Measurements from ENCODE around the gene ARHGAP6. TPM values are rescaled to one million over a fixed set of nuclear protein-coding genes. Genes with fewer than 3 reads are reported as not detected.

The ARHGAP6 gene
- total and polyA plus RNA-seq, 2 of the 13 experiments (the other 11 are each of a cell fraction or from before 2014, with no cell fraction given), result 0.11 TPM; not detected in 1

- TF ChIP-seq MYPOP (CRISPR knock-in tag; IDR thresholded peaks at IDR 0.05), result no peak
Observed at GRCh38 chrX:11257290-11257689, 408.4 kb downstream of the ARHGAP6 start (continued).

GRCh38 chrX:11254417-11255109 is 411.2 kb downstream of the ARHGAP6 start:
- H3K27me3 ChIP-seq (ENCODE audit: control insufficient read depth in 1 of 2, insufficient read depth in 2 of 2, low read length in 2 of 2), result no peaks in the 10 kb centered on the region
- TF ChIP-seq ZBTB42 (CRISPR knock-in tag; IDR thresholded peaks at IDR 0.05) (no peak), GTF3A (CRISPR knock-in tag; conservative IDR thresholded peaks at IDR 0.05) (no peak), ZNF713 (CRISPR knock-in tag; IDR thresholded peaks at IDR 0.05) (no peak), ZNF589 (CRISPR knock-in tag; conservative IDR thresholded peaks at IDR 0.05) (no peak), NR2C2 (CRISPR knock-in tag; IDR thresholded peaks at IDR 0.05; ENCODE audit: borderline replicate concordance) (no peak), ZNF362 (CRISPR knock-in tag; IDR thresholded peaks at IDR 0.05; ENCODE audit: borderline replicate concordance) (no peak), KLF13 (CRISPR knock-in tag; IDR thresholded peaks at IDR 0.05) (no peak), CERS6 (CRISPR knock-in tag; IDR thresholded peaks at IDR 0.05) (no peak)
- ATAC-seq, result peak; percentile 41; the same call in 1 of the 3 replicates
- in situ Hi-C loops (cut with HindIII; ENCODE audit: extremely low pct_ligation_motif_present, low pct_unique_long_range_greater_than_20kb) (no loop called here), intact Hi-C loops (cut with micrococcal nuclease; ENCODE audit: unreplicated experiment) (no loop called here)
- no peaks in the 10 kb centered on the region for H4K20me1 ChIP-seq (ENCODE audit: insufficient read depth, low read length)
- H3K27ac ChIP-seq (ENCODE audit: extremely low read length, insufficient read depth, low read length), result no peak overlapping the region
- no TSS peak for BruUV-seq (replicated peaks)
- H3K4me3 ChIP-seq (replicated peaks in 1 of 3; ENCODE audit: insufficient read depth in 1 of 3, low read depth in 2 of 3, low read length in 3 of 3), result no peak overlapping the region
- 0% methylated on average over 3 of the region's 5 CpGs for WGBS (ENCODE audit: low lambda C conversion rate)
- no peaks in the 10 kb centered on the region for H3K79me2 ChIP-seq (ENCODE audit: insufficient read depth, low read length)
- ChIA-PET CTCF (ENCODE audit: low intra/inter-chr PET ratio, low total read pairs) (no interaction called here), POLR2A (no interaction called here)
- no peak for FAIRE-seq
- H3K36me3 ChIP-seq (replicated peaks in 1 of 2; ENCODE audit: control insufficient read depth in 1 of 2, insufficient read depth in 2 of 2, low read length in 2 of 2), result no peaks in the 10 kb centered on the region
- H3K9ac ChIP-seq (ENCODE audit: insufficient read depth, low read depth, low read length), result no peak overlapping the region
- H3K4me1 ChIP-seq (ENCODE audit: insufficient read depth, low read length), result no peaks in the 10 kb centered on the region
- DNase-seq (ENCODE audit: low spot score), result no peak
- H3K4me2 ChIP-seq (ENCODE audit: low read depth, low read length), result no peak overlapping the region
- H2AFZ ChIP-seq (ENCODE audit: low read length), result no peak overlapping the region
- H3K9me3 ChIP-seq (ENCODE audit: low read length), result no peaks in the 10 kb centered on the region

Data from HepG2 (cell line).